GM18907 (cell line): ENCODE results near the gene SUN5.

Experiments used
- ATAC-seq: cut with Tn5 transposase; IDR thresholded peaks from one replicate; pipeline ENCODE4 v1.9.1; 2021; ENCODE audit warnings: mild to moderate bottlenecking, moderate library complexity; ENCODE audit not compliant: unreplicated experiment

Gene SUN5

DNA sequence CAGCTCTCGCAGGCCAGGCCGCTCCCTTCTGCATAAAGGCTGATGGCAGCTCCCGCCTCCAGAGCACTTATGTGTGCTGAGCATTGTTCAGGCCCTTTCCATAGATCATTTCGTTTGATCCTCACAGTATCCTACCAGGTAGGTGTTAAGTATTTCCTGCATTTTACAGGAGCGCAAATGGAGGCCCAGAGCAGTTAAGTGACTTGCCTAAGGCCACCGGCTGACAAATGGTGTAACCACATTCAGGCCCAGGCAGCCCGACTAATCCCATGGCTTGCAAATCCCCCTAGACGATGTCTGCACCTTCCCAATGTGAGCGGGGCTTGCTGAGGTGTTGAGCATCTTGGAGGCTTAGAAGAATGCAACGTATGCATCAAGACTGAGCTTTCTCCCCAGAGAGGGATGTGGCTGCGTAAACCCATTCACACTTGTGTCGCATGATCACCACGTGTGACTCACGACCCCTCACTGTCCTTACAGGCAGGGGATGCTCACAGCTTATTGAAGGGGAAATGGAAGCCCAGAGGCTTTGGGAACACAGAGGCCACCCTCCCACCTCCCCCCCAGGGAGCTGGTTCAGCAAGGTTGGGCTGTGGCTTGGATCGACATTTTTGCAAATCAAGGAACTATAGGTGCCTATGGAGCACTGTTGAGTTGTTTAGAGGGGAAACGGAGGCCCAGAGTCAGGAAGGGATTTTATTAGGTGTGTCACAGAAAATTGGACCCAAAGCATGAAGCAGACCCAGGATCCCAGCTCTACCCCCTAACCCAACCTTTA, 10.3 kb upstream of the SUN5 start:
- ATAC-seq = no peak

DNA sequence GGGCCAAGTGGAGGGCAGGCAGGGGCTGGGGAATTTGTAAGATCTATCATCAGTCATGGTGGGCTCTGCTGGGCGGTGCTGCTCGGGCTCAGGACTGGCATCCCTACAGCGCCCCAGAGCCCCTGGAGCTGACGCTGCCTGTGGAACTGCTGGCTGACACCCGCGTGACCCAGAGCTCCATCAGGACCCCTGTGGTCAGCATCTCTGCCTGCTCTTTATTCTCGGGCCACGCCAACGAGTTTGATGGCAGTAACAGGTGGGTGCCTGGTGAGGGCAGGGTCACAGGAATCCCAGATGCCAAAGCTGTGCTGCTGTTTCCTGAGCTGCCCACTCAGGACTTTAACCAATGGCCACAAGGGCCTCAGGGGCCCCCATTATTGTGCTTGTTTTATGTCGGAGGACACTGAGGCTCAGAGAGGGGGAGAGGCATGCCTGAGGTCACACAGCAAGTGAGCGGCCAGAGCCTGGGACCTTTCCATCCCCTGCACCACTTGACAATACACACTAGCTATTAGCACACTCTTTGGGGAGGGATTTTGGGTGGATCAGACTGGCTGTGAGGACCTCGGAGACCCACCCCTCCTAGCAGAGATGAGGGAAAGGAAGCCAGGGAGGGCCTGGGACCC, 9.6 kb upstream of the SUN5 start:
- no peak for ATAC-seq

GRCh38 chr20:33012327-33013189, 8.3 kb upstream of the SUN5 start:
- ATAC-seq = no peak

DNA sequence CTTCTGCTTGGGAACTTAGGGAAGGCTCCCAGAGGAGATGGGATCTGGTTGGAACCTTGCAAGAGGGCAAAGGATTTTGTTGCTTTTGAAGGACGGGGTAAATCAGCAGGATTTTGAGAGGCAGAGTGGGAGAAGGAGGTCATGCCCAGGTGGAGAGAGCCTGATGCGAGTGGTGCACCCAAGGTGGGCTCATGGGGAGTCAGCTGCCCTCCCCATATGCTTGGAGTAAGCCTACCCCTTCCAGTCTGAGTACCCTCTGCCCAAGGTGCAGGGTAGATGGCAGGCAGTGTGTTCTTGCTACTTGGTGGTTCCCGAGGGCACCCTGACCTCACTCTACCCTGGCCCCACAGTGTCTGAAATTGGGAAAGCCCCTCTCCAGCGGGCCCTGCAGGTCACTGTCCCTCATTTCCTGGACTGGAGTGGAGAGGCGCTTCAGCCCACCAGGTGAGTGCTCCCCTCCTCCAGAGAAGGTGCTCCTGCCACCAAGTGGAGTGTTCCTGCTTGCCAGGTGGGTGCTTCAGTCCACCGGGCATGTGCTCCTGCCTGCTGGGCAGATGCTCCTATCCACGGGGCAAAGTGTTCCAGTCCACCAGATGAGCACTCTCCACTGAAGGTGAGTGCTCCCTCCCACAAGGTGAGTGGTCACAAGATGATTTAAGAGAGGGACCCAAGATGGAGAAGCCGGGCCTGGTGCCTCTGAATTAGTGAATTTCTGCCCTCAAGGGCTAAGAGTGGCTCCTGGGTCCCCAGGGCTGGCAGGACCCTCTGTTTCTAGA, 6.6 kb upstream of the SUN5 start:
- ATAC-seq = no peak

- no peak for ATAC-seq
These were observed 5.9 kb upstream of the SUN5 start for GRCh38 chr20:33010133-33010504.

- no peak for ATAC-seq
These were observed 5.2 kb upstream of the SUN5 start for GRCh38 chr20:33009214-33010132.

- no peak for ATAC-seq
These were observed 4.3 kb upstream of the SUN5 start for GRCh38 chr20:33008336-33009213.

DNA sequence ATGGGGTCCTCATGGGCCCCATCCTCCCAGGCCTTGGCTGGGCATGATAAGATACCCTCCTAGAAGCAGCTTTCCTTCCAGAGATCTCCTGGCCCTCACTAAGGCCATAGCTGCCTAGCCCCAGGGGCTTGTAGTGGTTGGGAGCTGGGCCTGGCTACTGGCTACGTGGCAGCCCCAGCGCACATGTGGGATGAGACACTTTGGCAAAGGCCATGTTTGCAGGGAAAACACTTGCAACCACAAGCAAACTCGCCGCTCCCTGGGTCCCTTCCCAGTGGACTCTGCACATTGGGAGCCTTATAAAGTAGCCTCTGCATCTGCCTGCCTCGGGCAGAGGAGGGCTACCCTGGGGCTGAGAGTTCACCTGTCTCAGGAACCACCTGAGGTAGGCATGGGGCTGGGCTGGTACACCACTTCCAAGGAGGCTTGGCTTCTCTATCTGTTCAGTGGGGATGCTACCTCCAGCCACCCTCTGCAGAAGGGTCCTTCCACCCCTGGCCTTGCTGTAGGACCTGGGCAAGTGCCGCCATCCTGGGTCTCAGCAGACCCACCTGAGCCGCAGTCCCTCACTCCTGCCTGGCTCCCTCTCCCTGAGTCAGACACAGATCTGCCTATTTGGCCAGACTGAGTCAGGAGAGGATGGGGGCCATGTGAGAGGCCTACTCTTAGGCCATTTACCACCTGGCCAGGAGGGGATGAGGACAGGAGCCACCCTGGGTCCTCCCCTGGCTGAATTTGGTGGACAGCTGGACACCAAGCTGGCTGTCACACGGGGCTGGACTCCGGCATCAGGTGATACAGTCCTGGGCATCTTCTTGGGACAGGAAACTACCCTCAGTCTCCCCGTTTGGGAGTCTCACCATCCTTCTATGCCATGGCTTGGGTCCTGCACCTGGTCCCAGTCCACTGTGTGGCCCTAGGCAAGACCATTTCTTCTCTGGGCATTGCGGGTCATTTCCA, 3.4 kb upstream of the SUN5 start, which contains the start of gene BPIFB2:
BPIFB2 (plus strand) TSS at position 329 of the 960 bp plus-strand sequence. CDS start 871 bp downstream, outside the sequence.
- no peak for ATAC-seq

GRCh38 chr20:33006776-33007375, 2.6 kb upstream of the SUN5 start:
- no peak for ATAC-seq

GRCh38 chr20:33005908-33006775, 1.9 kb upstream of the SUN5 start:
- no peak for ATAC-seq

GRCh38 chr20:33005132-33005566, 916 bp upstream of the SUN5 start:
- ATAC-seq = no peak

- ATAC-seq = no peak
These were observed 2.0 kb downstream of the SUN5 start for GRCh38 chr20:33002087-33002808.

GRCh38 chr20:33000802-33001466, 3.3 kb downstream of the SUN5 start:
- no peak for ATAC-seq

- no peak for ATAC-seq
These were observed 4.5 kb downstream of the SUN5 start for GRCh38 chr20:32999603-33000250.

DNA sequence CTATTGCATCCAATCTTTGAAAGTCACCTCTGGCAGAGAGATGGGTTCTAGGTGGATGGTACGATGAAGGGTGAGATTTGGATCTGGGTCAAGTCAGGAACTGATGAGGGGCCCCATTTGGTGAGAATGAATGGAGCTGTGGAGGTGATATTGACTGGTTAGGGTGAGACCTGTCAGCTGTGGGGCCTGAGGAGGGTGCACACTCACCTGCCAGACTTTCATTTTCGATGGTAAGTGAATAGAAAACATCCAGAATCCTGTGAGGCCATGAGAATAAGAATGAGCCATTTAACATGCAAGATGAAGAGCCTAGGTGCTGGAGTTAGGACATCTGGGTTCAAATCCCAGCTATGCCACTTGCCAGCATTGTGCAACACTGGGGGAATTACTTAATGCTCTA, 6.8 kb downstream of the SUN5 start:
- ATAC-seq = no peak
